ENCODE measurements around the gene ATP6AP1. TPM values are rescaled to one million over a fixed set of nuclear protein-coding genes. Genes with fewer than 3 reads are reported as not detected.

Gene ATP6AP1
- total and polyA plus RNA-seq, 9 of the 15 experiments (the other 6 are each of a cell fraction or from before 2014, with no cell fraction given), result 8.3 to 90.5 (median 52.9) TPM

DNA sequence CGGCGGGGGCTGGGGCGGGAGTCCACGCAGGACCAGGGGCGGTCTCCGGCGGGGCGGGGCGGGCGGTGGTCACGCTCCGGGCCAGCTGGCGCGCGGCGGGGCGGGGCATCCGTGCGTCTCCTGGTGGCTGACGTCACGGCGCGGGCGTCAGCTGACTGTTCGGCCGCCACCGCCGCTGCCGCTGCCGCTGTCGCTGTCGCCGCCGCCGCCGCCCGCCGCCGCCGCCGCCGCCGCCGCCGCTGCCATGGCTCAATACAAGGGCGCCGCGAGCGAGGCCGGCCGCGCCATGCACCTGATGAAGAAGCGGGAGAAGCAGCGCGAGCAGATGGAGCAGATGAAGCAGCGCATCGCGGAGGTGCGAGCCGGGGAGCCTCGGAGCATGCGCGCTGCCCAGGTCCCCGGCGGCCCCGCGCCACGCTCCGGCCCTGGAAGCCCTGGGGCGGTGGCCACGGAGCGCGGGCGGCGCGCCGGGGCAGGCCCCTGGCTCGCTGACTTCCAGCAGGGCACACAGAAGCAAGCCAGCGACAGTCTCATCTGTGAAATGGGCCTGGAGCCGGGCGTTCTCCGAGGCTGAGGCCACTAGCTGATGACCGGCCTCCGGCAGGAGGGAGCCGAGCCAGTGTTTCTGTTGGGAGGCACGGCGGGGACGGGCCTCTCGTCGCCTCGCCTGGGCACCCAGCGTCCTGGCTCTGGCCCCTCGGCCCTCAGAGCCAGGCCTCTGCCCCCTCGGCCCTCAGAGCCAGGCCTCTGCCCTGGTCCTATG is 15.7 kb downstream of the ATP6AP1 start, which contains the start of gene FAM50A:
TSS of gene FAM50A (plus strand) at position 150 of the 763 bp plus-strand sequence. CDS start at position 245, 95 bp downstream.
- H3K9ac ChIP-seq (ENCODE audit: insufficient read depth in 1 of 2, low read depth in 2 of 2, low read length in 2 of 2), result peak within 1 kb of the TSS; percentile 89 to 97
- peak within 1 kb of the TSS; percentile 77; the same call in 1 of the 2 replicates for H2AFZ ChIP-seq (ENCODE audit: low read depth, low read length)
- ATAC-seq (peak; percentile 94), DNase-seq (ENCODE audit: extremely low read depth in 1 of 4, low spot score in 3 of 4) (peak; percentile 85 to 88 (median 86)), FAIRE-seq (no peak)
- no peaks in the 10 kb centered on the region for H3K9me1 ChIP-seq (ENCODE audit: control insufficient read depth, insufficient read depth, low read length)
- 0% methylated on average over 5 of the region's 94 CpGs for WGBS (ENCODE audit: insufficient coverage, low coverage, missing lambda C conversion rate)
- peaks cover 66% of the 10 kb centered on the region; the same call in 2 of the 3 replicates for H3K36me3 ChIP-seq (ENCODE audit: control insufficient read depth, insufficient read depth, low read length)
- H3K4me2 ChIP-seq (ENCODE audit: insufficient read depth, low read length), result peak within 1 kb of the TSS; percentile 78
- ChIA-PET POLR2A (interaction anchor here (0.7 to 1.7 kb wide), 5 partner anchors 14 to 83 kb away, joined by 3 to 10 read pairs (median 4); partner anchors contain the start of genes DNASE1L1, PLXNA3, RPL10 and SLC10A3), CTCF (ENCODE audit: low intra/inter-chr PET ratio) (no interaction called here)
- intact Hi-C loops (cut with micrococcal nuclease), result no loop called here
- no peaks in the 10 kb centered on the region for H3K9me3 ChIP-seq (replicated peaks; ENCODE audit: control insufficient read depth, insufficient read depth, low read depth, low read length)
- peak within 1 kb of the TSS; percentile 80 for H3K27ac ChIP-seq (ENCODE audit: extremely low read depth, low read depth, low read length)
- BruUV-seq (replicated peaks), result no TSS peak
- in situ Hi-C loops (cut with MboI), result no loop called here
- H3K27me3 ChIP-seq (ENCODE audit: control insufficient read depth in 2 of 2, insufficient read depth in 2 of 2, low read length in 2 of 2), result no peaks in the 10 kb centered on the region
- H3K79me2 ChIP-seq (ENCODE audit: control insufficient read depth, insufficient read depth, low read length), result peaks cover 18% of the 10 kb centered on the region
- no peaks in the 10 kb centered on the region for H4K20me1 ChIP-seq (replicated peaks; ENCODE audit: control insufficient read depth, insufficient read depth, low read length)
- H3K4me1 ChIP-seq (replicated peaks in 1 of 2; ENCODE audit: control insufficient read depth in 2 of 2, insufficient read depth in 2 of 2, low read length in 2 of 2), result peaks cover 9 to 36% of the 10 kb centered on the region in 2 experiments; a peak in 4 of 5 replicates
- H3K4me3 ChIP-seq, result peak within 1 kb of the TSS; percentile 76
- TF ChIP-seq, protein P1, sequence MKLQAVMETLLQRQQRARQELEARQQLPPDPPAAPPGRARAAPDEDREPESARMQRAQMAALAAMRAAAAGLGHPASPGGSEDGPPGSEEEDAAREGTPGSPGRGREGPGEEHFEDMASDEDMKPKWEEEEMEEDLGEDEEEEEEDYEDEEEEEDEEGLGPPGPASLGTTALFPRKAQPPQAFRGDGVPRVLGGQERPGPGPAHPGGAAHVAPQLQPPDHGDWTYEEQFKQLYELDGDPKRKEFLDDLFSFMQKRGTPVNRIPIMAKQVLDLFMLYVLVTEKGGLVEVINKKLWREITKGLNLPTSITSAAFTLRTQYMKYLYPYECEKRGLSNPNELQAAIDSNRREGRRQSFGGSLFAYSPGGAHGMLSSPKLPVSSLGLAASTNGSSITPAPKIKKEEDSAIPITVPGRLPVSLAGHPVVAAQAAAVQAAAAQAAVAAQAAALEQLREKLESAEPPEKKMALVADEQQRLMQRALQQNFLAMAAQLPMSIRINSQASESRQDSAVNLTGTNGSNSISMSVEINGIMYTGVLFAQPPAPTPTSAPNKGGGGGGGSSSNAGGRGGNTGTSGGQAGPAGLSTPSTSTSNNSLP (IDR thresholded peaks at IDR 0.05; ENCODE audit: borderline replicate concordance, low read depth, low read length), result no peak
- TF ChIP-seq ZNF586 (CRISPR knock-in tag; conservative IDR thresholded peaks at IDR 0.05), result no peak
- peak; percentile 62 for TF ChIP-seq L3MBTL2 (IDR thresholded peaks at IDR 0.05)
- TF ChIP-seq POLR3G (IDR thresholded peaks at IDR 0.05; ENCODE audit: extremely low read depth, insufficient read length, insufficient replicate concordance), result no peak
- TF ChIP-seq, protein P2, sequence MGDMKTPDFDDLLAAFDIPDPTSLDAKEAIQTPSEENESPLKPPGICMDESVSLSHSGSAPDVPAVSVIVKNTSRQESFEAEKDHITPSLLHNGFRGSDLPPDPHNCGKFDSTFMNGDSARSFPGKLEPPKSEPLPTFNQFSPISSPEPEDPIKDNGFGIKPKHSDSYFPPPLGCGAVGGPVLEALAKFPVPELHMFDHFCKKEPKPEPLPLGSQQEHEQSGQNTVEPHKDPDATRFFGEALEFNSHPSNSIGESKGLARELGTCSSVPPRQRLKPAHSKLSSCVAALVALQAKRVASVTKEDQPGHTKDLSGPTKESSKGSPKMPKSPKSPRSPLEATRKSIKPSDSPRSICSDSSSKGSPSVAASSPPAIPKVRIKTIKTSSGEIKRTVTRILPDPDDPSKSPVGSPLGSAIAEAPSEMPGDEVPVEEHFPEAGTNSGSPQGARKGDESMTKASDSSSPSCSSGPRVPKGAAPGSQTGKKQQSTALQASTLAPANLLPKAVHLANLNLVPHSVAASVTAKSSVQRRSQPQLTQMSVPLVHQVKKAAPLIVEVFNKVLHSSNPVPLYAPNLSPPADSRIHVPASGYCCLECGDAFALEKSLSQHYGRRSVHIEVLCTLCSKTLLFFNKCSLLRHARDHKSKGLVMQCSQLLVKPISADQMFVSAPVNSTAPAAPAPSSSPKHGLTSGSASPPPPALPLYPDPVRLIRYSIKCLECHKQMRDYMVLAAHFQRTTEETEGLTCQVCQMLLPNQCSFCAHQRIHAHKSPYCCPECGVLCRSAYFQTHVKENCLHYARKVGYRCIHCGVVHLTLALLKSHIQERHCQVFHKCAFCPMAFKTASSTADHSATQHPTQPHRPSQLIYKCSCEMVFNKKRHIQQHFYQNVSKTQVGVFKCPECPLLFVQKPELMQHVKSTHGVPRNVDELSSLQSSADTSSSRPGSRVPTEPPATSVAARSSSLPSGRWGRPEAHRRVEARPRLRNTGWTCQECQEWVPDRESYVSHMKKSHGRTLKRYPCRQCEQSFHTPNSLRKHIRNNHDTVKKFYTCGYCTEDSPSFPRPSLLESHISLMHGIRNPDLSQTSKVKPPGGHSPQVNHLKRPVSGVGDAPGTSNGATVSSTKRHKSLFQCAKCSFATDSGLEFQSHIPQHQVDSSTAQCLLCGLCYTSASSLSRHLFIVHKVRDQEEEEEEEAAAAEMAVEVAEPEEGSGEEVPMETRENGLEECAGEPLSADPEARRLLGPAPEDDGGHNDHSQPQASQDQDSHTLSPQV (IDR thresholded peaks at IDR 0.05), result peak; percentile 64
- TF ChIP-seq, protein P3, sequence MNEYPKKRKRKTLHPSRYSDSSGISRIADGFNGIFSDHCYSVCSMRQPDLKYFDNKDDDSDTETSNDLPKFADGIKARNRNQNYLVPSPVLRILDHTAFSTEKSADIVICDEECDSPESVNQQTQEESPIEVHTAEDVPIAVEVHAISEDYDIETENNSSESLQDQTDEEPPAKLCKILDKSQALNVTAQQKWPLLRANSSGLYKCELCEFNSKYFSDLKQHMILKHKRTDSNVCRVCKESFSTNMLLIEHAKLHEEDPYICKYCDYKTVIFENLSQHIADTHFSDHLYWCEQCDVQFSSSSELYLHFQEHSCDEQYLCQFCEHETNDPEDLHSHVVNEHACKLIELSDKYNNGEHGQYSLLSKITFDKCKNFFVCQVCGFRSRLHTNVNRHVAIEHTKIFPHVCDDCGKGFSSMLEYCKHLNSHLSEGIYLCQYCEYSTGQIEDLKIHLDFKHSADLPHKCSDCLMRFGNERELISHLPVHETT (CRISPR knock-in tag; conservative IDR thresholded peaks at IDR 0.05 in 1 of 2, IDR thresholded peaks at IDR 0.05 in 1 of 2), result peak in 1 of 2 experiments; percentile 71; a peak in 2 of 4 replicates
- TF ChIP-seq MTF1 (CRISPR knock-in tag; IDR thresholded peaks at IDR 0.05; ENCODE audit: borderline replicate concordance), result no peak
- no peak for TF ChIP-seq ZSCAN32 (CRISPR knock-in tag; IDR thresholded peaks at IDR 0.05)
- TF ChIP-seq NCOA1 (IDR thresholded peaks at IDR 0.05; ENCODE audit: low read depth), result no peak
- TF ChIP-seq ZFP30 (CRISPR knock-in tag; IDR thresholded peaks at IDR 0.05; ENCODE audit: borderline replicate concordance), result no peak
- no peak for TF ChIP-seq NR1H2 (CRISPR knock-in tag; IDR thresholded peaks at IDR 0.05)

Data from K562 (cell line).